NCI-H460 (cell line): Measurements from ENCODE around the gene KANK4. TPM values are rescaled to one million over a fixed set of nuclear protein-coding genes. Genes with fewer than 3 reads are reported as not detected.
"Not testable (repeated sequence)": the region's sequence is repeated elsewhere in the genome, so short reads cannot be mapped to it uniquely, and the experiment has no call there.

Source experiments
- DNase-seq: peaks from one replicate; pipeline ENCODE4 v3.0.0-alpha.2; 2016; ENCODE audit warnings: low read depth; ENCODE audit errors: extremely low read depth
- total RNA-seq: library from RNA; depleted of rRNA; stranded (reverse); fragments of >200 nt; shearing (Covaris generic); gene quantifications from 2 replicates; pipeline ENCODE4 v1.2.3, GENCODE V29; 2014

The KANK4 gene
- total RNA-seq, 1 experiment from 2014 or later, result 0.07 TPM

DNA sequence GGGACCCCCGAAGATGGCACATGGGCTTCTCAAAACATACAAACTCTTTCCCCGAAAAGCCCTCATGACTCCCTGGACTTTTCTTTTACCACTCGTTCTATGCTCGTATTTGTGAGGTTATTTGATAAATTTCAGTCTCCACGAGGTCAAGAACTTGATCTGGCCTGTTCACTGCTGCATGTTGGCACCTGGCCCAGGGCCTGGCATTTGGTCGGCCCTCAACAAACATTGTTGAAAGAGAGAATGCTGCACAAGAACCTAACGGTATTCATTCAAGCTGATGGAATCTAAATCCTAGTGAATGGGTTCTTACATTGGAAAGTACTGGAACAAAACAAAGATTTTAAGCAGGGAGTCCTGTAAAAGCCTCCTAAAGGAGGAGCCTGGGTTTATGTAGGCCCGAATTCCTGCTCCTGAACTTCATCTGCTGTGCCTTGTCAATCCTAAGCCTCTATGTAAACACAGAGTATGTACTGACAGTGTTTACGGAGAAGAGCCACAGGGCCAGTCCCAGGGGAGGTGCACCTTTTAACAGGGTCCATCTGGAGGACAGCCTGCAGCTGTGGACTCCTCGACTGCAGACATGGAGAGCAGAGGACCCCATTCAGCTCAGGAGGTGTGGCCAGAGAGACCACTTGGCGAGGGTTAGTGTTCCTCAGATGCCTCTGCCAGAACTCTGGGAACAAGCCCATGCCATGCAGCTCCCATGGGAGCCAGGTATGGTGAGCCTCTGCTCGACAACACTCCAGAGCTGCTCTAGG, 77.7 kb downstream of the KANK4 start:
- no peak for DNase-seq

GRCh38 chr1:62240651-62241370, 78.4 kb downstream of the KANK4 start:
- DNase-seq, result no peak

GRCh38 chr1:62239652-62240403, 79.4 kb downstream of the KANK4 start:
- not testable (repeated sequence) for DNase-seq

- no peak for DNase-seq
These were observed 80.7 kb downstream of the KANK4 start for GRCh38 chr1:62238507-62238906.

- DNase-seq, result no peak
These were observed 81.3 kb downstream of the KANK4 start for GRCh38 chr1:62237950-62238374.

DNA sequence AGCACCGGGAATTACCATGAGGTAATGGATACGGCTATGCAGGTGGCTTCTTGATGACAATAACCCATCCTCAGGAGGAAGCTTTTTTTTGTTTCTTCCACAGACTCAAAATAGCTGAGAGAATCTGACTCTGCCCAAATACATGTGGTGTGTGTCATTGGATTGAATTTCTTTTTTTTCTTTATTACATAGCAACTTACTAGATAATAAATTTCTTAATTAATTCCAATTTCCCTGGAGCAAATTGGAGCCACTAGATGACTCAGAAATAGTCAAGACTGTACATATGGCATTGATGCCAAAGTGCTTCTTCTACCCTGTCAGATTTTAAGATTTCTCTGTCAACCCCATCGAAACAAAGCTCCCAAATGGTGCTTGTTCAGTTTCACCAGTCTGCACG, 81.9 kb downstream of the KANK4 start:
- no peak for DNase-seq

DNA sequence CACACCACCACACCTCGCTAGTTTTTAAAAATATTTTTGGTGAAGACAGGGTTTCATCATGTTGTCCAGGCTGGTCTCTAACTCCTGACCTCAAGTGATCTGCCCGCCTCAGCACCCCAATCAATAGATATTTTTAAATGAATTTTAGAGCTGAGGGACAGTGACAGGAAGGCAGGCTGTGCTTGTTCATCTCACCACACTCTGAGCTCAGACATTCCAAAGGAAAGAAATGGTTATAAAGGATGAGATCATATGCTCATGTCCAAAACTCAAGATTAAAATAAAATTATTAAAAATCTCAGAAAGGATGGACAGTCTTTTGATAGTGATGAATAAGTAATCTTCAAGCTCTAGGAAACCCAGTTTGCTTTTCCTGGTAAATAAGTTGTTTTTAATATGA, 83.7 kb downstream of the KANK4 start:
- DNase-seq, result no peak

DNA sequence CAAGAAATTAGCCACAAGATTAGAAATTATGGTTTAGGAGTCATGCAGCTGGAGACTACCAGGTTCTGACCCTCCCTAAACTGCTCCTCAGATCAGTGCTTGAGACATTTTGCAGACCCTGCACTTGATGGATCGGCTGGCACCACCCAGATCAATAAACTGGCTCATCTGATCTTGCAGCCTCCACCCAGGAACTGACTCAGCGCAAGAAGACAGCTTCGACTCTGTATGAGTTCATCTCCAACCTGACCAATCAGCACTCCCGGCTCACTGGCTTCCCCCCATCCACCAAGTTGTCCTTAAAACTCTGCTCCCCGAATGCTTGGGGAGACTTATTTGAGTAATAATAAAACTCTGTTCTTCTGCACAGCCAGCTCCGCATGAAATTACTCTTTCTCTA, 84.5 kb downstream of the KANK4 start:
- no peak for DNase-seq

GRCh38 chr1:62233926-62234450, 85.2 kb downstream of the KANK4 start:
- no peak for DNase-seq

DNA sequence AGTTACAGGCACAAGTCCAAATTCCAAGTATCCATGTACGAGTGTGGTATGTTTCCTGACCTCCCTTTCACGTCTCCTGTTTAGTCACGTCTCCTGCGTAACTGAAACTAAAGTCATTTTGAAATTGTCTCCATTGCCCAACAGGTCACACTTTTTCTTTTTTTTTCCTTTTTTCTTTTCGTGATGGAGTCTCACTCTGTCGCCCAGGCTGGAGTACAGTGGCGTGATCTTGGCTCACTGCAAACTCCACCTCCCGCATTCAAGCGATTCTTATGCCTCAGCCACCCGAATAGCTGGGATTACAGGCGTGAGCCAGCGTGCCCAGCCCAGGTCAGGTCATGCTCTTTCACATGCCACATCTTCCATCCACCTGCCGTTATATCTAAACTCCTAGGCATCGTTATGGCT, 86.4 kb downstream of the KANK4 start:
- no peak for DNase-seq

DNA sequence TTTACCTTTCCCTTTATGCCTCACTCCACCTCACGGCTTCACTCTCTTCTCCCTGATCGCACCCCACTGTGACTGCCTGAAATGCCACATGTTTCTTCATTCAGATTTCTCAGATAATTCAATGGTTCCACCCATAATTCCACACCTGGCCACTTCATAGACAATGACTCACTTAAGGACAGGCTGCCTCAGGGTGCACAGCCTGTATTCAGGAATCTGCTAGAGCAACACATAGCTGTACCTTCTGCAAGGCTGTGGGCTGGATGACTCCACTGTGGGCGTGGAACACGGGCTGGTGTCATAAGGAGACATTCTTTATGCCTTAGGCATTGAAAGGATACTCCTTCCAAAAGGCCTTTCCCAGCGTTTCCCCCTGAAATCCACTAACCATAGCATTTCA, 88.5 kb downstream of the KANK4 start:
- DNase-seq, result no peak

- DNase-seq, result no peak
These were observed 89.3 kb downstream of the KANK4 start for GRCh38 chr1:62229932-62230331.

- DNase-seq, result no peak
These were observed 89.8 kb downstream of the KANK4 start for GRCh38 chr1:62229468-62229867.

GRCh38 chr1:62228883-62229187, 90.4 kb downstream of the KANK4 start:
- no peak for DNase-seq

DNA sequence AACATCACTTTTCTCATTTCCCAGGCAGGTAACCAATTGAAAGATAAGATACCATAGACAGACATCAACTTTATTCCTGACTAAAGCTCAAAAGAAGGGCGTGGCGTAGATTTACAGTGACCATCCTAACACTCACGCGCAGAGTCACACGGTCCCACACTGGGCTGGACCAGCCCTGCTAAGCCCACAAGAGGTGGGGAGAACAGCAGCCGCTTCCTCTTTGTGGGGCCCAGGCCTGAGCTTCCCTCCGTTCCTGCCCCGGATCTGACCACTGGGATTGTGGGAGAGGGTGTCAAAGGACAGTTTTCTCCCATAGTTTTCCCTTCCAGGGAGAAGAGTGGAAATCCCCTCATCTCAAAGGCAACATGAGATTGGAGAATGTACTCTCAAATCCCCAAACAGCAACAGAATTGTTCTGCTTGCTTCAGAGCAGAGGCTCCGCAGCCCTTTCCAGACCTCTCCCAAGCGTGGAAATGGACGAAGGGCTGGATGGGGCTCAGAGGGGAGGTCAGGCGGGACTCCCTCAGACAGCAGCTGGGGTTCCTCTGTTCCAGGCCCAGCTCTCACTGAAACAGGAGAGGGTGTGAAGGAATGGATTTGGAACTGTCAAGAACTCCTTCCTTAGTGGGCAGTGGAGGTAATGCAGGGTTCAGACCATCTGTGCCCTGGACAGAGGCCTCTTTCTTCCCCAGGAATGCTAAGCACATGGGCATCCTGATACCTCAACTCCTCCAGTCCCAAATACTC, 90.9 kb downstream of the KANK4 start:
- DNase-seq, result no peak

DNA sequence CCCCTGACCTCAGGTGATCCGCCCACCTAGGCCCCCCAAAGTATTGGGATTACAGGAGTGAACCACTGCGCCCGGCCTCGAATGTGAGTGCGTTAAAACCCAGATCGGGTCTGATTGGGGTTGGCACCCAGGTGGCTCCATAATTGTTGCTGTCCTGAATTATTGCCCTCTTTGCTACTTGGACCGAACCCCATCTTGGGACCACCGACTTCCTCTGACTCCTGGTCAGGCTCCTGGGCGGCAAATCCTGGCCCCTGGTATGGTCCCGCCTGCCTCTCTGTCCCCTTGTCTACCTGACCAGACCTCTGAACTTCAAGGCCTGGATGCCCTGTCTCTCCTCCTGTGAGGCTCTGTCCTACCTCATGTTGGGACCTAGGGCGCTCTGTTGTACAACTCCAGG, 91.7 kb downstream of the KANK4 start:
- DNase-seq, result no peak

DNA sequence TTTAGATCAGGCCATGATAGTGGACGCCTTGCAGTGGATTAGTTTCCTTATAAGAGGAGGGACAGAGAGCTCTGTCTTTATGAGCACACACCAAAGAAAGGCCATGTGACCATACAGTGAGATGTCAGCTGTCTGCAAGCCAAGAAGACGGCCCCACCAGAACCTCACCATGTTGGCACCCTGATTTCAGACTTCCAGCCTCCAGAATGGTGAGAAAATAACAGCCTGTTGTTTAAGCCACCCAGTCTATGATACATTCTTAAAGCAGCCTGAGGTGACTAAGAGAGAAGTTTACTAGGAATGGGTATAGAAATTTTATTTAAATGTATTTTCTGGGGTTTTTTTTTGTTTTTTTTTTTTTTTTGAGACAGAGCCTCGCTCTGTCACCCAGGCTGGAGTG, 95.1 kb downstream of the KANK4 start:
- no peak for DNase-seq

- no peak for DNase-seq
These were observed 96.9 kb downstream of the KANK4 start for GRCh38 chr1:62222321-62222720.

- DNase-seq, result no peak
These were observed 98.1 kb downstream of the KANK4 start for GRCh38 chr1:62221171-62221570.

GRCh38 chr1:62220456-62220855, 98.8 kb downstream of the KANK4 start:
- DNase-seq, result not testable (repeated sequence)

DNA sequence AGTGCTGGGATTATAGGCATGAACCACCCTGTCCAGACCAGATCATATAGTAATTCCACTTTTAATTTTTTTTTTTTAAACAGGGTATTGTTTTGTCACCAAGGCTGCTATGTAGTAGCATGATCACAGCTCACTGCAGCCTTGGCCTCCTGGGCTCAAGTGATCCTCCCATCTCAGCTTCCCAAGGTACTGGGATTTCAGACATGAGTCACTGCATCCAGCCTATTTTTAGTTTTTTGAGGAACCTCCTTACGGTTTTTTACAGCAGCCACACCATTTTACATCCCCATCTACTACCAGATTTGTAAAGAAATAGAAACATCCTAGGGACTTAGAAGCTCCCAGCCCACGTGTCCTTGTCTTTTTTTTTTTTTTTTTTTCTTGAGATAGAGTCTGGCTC, 100.6 kb downstream of the KANK4 start:
- DNase-seq, result no peak
